Renal pelvis (tissue), 4 donors: Measurements from ENCODE around the gene PPA2. TPM values are rescaled to one million over a fixed set of nuclear protein-coding genes. Genes with fewer than 3 reads are reported as not detected.
"Not testable (repeated sequence)": the region's sequence is repeated elsewhere in the genome, so short reads cannot be mapped to it uniquely, and the experiment has no call there.

Source experiments
- DNase-seq: peaks from one replicate; pipeline ENCODE4 v3.0.0-alpha.2; 2013
- polyA plus RNA-seq, 3 donors: library from polyadenylated mRNA; unstranded; fragments of 120-200 nt; gene quantifications; one replicate each; pipeline ENCODE4 v1.2.1, GENCODE V29; 2013; ENCODE audit not compliant: insufficient read length in 3 of 3

Gene PPA2
- polyA plus RNA-seq, 3 donors, result 84.8 to 108 (median 99.4) TPM

DNA sequence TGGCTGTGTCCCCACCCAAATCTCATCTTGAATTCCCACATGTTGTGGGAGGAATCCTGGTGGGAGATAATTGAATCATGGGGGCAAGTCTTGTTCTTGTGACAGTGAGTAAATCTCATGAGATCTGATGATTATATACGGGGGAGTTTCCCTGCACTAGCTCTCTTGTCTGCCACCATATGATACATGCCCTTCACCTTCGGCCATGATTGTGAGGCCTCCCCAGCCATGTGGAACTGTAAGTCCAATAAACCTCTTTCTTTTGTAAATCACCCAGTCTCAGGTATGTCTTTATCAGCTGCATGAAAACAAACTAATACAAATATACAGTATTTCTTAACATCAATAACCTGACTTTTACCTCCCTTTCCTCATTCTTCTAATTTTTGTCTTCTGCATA, 9.3 kb downstream of the PPA2 start:
- not testable (repeated sequence) for DNase-seq

DNA sequence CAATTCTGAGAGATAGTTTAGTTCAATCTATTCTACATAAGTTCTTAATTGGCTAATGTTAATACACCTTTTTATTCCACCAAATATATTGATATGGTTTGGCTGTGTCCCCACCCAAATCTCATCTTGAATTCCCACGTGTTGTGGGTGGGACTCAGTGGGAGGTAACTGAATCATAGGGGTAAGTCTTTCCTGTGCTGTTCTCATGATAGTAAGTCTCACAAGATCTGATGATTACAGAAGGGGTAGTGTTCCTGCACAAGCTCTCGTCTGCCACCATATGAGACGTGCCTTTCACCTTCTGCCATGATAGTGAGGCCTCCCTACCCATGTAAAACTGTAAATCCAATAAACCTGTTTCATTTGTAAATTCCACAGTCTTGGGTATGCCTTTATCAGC, 11.3 kb downstream of the PPA2 start:
- DNase-seq, result no peak

- DNase-seq, result no peak
Measured at GRCh38 chr4:105461621-105462382, 12.1 kb downstream of the PPA2 start.

DNA sequence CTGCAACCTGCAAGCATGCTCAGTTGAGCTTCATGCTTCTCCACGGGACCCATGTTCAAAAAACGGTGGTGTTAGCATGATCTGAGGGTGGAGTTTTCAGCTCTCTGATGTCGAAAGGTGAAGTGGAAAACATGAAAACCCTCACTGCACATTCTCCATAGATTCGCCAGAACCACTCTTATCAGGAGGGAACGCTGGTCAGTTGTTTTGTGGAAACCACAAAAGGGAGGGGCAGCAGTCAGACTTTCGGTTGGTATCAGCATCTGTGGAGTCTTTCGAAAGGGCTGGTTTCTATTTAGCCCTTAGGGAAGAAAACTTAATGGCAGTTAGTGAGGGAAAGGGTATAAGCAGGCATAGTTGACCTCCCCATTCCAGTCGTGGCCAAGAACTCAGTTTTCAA, 12.6 kb downstream of the PPA2 start:
- no peak for DNase-seq

DNA sequence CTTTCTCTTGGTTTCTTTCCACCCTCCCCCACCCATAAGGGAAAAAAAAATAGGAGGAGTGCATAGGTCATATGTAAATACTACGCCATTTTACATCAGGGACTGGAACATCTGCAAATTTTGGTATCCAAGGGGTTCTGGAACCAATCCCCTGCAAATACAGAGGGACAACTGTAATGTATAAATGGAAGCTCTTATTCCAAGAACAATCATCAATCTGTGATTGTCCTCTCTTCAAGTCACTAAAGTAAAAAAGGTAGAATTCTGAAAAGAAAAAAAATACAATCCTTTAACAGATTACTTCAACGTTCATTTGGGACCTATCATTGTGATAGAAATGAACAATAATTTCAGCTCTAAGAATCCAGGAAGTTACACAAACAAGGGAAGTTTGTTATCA, 13.6 kb downstream of the PPA2 start:
- DNase-seq, result no peak

- DNase-seq, result not testable (repeated sequence)
Measured at GRCh38 chr4:105458541-105458940, 15.3 kb downstream of the PPA2 start.

GRCh38 chr4:105458001-105458400, 15.9 kb downstream of the PPA2 start:
- DNase-seq, result no peak

- DNase-seq, result no peak
Measured at GRCh38 chr4:105455998-105456397, 17.9 kb downstream of the PPA2 start.

DNA sequence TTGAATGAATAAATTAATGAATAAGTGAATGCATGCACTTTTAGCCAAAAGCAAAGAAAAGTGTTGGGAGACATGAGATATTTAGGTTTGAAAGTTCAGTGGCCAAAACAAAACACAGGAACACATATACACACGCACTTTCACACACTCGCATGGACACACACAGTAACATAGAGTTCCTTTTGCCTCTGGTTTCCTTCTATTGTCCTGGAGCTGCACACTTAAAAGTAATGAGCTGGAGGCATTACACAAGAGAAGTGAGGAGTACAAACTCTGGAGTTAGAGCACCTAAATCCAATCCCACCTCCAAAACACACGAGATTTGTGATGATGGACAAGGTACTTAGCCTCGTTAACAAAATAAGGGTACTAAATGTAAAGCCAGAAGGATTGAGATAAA, 18.7 kb downstream of the PPA2 start:
- DNase-seq, result no peak

DNA sequence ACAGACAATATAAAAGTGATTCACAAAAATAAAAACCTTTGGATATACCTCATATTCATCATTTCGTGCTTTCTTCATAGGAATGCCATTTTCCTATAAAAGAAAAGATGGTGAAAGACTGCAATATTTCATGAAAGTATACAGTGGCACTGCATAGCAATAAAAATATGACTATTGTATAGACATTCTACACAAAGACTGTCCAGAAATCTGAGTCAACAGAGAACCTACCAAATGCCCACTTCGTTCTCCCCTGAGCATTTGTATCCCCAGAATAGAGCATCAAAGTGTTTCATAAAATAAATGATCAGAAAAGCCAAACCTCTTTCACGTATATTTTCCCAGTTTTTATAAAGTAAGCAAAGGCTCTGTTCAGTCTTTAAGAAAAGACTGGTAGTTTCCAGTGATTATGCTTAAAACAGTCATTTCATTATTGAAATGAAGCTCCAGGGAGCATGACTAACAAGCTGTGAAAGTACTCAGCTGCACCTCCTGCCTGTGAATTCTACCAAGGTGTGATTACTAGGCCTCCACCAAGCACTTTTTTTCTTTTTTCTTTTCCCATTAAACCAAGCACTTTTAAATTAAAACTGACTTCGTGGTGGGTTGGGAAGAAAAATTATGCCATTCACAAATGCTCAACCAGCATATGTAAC, 20.2 kb downstream of the PPA2 start:
- DNase-seq, result no peak

DNA sequence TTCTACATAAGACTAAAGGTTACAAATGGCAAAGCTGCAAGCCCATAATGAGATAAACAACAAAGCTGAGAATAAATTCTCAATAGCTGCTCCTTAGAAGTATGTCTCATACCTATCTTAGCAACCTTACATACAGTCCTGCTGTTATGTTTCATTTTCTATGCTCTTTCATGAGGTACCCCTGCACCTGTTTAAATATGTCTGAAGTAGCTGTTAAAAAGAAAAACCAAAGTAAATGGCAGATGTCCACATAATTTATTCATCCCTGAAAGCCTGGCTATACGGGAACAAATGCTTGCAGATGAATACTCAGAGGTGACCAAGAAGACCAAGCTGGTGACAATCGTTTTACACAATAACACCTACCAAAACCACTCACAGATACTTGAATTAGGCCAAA, 22.5 kb downstream of the PPA2 start:
- DNase-seq, result no peak

GRCh38 chr4:105440890-105441289, 33.0 kb downstream of the PPA2 start:
- no peak for DNase-seq

GRCh38 chr4:105437637-105438036, 36.2 kb downstream of the PPA2 start:
- no peak for DNase-seq

- no peak for DNase-seq
Measured at GRCh38 chr4:105436414-105436813, 37.4 kb downstream of the PPA2 start.

DNA sequence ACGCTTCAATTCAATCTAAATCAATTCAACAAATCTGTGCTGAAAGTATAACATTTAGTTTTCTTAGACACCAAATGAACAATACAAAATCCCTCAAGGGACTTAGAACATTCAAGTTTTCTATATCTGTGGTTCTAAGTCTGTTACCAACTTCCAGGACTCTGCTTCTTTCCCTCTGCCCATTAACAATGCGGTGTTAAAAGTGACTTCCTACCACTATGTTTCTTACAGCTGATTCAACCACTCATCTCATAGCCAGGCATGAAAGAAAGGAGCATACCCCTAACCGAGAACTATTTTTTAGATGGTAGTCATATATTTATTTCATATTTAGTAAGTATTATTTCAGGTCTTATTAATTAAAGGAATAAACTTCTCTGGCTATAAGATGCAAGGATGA, 38.9 kb downstream of the PPA2 start:
- DNase-seq, result no peak

- no peak for DNase-seq
Measured at GRCh38 chr4:105433421-105433820, 40.4 kb downstream of the PPA2 start.

GRCh38 chr4:105432438-105432837, 41.4 kb downstream of the PPA2 start:
- no peak for DNase-seq

DNA sequence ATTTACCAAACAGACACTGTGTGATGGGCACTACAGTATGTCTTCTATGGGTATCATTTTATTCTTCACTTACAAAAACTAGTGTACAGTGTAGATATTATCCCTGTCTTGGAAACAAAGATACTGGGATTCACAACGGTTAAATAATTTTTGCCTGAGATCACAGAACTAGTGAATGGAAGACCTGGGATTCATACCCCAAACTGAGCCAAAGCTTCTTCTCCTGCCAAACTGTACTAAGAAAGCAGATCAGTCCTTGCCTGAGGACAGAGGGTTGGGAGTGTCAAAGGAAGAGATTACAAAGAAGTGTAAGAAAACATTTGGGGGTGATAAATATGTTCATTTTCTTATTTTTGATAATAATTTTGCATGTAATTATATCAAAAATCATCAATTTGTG, 43.1 kb downstream of the PPA2 start:
- DNase-seq, result no peak

DNA sequence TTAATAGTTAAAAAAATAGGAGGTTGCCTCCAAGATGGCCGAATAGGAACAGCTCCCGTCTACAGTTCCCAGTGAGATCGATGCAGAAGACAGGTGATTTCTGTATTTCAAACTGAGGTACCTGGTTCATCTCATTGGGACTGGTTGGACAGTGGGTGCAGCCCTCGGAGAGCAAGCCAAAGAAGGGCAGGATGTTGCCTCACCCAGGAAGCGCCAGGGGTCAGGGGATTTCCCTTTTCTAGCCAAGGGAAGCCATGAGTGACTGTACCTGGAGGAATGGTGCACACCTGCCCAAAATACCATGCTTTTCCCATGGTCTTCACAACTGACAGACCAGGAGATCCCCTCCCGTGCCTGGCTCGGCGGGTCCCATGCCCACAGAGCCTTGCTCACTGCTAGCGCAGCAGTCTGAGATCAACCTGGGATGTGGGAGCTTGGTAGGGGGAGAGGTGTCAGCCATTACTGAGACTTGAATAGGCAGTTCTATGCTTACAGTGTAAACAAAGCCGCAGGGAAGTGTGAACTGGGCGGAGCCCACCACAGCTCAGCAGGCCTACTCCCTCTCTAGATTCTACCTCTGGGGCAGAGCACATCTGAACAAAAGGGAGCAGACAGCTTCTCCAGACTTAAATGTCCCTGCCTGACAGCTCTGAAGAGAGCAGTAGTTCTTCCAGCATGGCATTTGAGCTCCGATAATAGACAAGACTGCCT, 47.5 kb downstream of the PPA2 start:
- no peak for DNase-seq

- no peak for DNase-seq
Measured at GRCh38 chr4:105422207-105422920, 51.5 kb downstream of the PPA2 start.

DNA sequence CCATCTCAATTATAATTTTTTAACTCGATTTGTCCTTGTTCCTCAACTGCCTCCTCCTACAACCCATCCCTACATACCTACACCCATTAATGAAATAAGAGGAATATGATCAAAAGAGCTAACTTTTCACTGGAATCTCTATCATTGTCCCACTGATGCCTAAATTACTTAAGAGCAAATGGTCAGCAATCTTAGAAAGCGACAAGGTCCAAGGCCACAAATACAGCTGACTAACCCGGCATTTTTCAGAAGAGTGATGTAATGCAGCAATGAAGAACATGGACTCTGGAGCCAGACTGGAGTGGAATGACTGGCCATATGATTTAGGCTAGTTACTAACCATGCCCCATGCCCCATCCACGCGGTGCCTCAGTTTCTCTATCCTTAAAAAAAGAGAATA, 56.2 kb downstream of the PPA2 start:
- DNase-seq, result no peak

DNA sequence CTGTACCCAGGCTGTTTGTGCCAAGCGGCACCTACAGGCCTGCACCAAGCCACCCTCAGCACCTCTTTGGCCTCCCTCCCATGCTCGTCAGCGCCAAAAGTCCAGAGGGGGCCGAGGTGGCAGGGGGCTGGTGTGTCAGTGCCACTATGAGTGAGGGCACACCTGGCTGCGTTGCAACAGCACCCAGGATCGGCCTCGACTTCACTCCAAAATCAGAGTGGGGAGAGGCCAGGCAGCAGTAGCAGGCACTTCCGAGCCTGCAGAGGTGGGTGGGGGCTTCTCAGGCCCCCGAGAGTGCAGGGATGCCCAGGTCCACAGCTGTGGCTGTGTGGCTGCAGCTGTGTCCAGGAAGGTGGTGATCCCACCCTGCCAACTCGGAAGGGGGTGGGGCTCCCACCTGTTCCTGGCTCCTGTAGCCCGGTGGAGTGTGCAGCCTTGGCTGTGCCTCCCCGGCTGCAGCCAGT, 58.5 kb downstream of the PPA2 start:
- no peak for DNase-seq
